T-helper 2 cell treated with Interferon-gamma antibody and Interleukin-4, amounts not matched to agents 5 μg/mL and 100 μg/mL, for 36 hours (primary cell): ENCODE data around the gene KCNQ1.

Source experiments
- DNase-seq: peaks from one replicate; pipeline ENCODE4 v3.0.0; 2021; ENCODE audit warnings: low spot score
- H3K27ac Mint-ChIP-seq: one replicate; pipeline ENCODE4 v1.8.0; 2021; ENCODE audit warnings: mild to moderate bottlenecking, mixed read lengths
- H3K27me3 Mint-ChIP-seq: one replicate; pipeline ENCODE4 v1.8.0; 2021; ENCODE audit warnings: low read depth, mixed read lengths
- H3K36me3 Mint-ChIP-seq: one replicate; pipeline ENCODE4 v1.8.0; 2021; ENCODE audit warnings: low read depth, mixed read lengths
- H3K4me1 Mint-ChIP-seq: one replicate; pipeline ENCODE4 v1.8.0; 2021; ENCODE audit warnings: low read depth, mixed read lengths
- H3K4me3 Mint-ChIP-seq: one replicate; pipeline ENCODE4 v1.8.0; 2022; ENCODE audit warnings: mild to moderate bottlenecking, moderate library complexity, mixed read lengths
- H3K9me3 Mint-ChIP-seq: one replicate; pipeline ENCODE4 v1.8.0; 2021; ENCODE audit warnings: mixed read lengths

The KCNQ1 gene

DNA sequence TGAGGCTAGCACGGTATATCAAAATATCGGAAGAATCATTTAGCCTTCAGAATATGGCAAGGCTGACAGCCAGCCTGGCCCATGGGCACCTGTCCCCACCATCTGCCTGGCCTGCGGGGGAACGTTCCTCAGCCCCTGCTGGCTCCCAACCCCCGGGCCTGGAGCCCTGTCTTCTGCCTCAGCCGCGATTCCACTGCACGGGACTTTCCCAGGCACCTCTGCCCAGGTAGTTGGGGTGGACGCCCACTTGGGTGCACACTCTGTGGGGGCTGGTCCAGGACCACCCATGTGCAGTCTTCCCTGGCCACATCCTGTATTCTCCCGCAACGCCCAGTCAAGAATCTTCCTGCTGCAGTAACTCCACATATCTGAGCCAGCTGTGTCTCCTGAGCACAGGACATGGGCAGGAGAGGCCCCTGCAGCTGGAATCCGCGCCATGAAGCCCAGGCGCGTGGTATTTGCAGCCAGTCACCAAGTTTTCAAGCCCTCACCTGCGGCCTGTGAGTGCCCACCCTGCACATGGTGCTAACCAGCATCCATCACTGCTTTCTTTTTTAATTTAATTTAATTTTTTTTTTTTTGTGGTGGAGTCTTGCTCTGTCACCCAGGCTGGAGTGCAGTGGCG lies 77.9 kb downstream of the KCNQ1 start:
- H3K27ac Mint-ChIP-seq: no peak overlapping the region
- no peak overlapping the region for H3K4me3 Mint-ChIP-seq
- H3K4me1 Mint-ChIP-seq: peaks cover 2% of the 10 kb centered on the region
- H3K9me3 Mint-ChIP-seq: no peaks in the 10 kb centered on the region
- no peaks in the 10 kb centered on the region for H3K27me3 Mint-ChIP-seq
- DNase-seq: no peak
- no peaks in the 10 kb centered on the region for H3K36me3 Mint-ChIP-seq

DNA sequence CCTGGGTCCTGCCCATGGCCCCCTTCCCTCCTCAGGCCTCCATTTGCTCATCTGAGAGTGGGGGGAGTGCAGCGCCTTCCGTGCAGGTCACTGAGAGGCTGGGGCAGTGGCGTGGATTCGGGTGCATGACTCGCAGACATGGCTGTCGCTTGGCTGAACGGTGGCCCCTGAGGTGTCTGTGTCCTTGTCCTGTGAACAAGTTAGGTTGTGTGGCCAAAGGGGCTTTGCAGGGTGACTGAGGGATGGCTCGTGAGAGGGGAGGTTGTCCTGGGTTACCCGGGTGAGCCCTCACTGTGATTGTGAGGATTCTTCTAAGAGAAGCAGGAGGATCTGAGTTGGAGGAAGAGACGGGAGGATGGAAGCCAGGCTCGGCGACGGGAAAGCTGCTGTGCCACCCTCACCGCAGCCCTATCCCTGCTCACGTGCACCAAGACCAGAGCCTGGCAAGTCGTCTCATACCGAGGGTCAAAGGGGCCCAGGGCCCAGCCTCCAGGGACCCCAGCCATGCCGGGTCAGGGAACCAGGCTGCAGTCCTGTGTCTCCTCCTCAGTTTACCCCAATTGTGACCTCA lies 79.1 kb downstream of the KCNQ1 start:
- H3K36me3 Mint-ChIP-seq: no peaks in the 10 kb centered on the region
- no peaks in the 10 kb centered on the region for H3K9me3 Mint-ChIP-seq
- no peak overlapping the region for H3K27ac Mint-ChIP-seq
- DNase-seq: no peak
- peaks cover 2% of the 10 kb centered on the region for H3K4me1 Mint-ChIP-seq
- H3K27me3 Mint-ChIP-seq: no peaks in the 10 kb centered on the region
- no peak overlapping the region for H3K4me3 Mint-ChIP-seq

DNA sequence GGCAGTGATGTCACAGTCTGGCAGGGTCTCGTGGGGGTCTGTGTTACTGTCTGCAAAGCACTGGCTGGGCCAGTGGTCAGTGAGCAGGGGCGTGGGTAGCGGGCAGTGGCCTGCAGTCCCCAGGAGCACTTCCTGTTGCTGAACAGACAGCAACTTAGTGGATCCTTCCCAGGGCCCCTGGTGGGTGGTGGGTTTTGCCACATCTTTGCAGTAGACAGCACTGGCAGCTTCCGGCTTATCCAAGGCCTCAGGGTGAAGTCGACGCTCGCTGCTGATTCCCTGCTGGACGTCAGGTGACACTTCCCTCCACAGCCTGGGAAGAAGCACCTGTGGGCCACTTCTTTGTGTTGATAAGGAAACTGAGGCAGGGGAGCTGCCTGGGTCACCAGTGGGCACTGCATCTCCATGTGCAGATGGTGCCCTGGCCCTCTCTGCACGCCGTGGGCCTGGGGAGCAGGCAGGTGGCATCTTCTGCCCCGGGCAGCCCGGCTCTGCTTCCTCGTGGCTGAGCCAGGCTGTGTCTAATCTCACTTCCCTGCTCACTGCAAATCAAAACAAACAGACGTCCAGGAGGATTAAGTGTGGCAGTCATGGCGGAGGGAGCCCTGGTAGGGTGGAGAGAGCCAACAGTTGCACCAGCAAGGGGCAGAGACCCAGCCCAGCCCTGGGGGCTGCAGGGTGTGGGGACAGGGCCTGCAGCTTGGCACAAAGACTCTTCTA lies 79.8 kb downstream of the KCNQ1 start:
- Mint-ChIP-seq H3K27ac (no peak overlapping the region), H3K36me3 (no peaks in the 10 kb centered on the region), H3K4me3 (no peak overlapping the region), H3K9me3 (no peaks in the 10 kb centered on the region), H3K4me1 (peaks cover 2% of the 10 kb centered on the region), H3K27me3 (no peaks in the 10 kb centered on the region)
- DNase-seq: no peak

DNA sequence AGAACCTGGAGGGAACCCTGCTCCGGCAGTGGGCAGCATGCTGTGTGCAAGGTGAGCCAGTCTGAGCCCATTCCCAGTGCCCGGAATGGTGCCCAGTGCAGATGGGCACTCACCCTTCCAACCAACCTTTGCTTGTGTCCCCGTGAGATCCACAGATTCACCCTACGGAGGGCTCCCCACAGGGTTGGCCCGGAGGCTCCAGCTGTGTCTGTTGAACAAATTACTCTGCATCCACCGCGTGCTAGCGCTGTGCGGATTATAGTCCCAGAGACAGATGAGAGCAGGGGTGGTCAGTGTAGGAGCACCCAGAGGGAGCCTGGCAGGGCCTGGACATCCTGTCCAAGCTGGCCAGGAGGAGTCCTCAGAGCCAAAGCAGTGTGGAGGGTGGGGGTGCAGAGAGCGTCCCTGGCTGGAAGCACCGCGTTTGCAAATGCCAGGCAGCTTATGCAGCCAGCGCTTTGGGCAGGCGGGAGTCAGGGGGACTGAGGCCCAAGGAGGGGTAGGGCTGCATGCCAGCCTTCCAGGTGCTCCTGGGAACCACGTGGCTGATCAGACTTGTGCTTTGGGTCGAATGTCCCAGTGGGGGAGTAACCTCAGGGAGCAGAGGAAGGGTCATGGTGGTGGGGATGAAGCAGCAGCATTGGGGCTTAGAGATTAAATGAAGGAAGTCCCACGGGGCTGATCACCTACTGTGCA lies 80.5 kb downstream of the KCNQ1 start:
- no peak for DNase-seq
- Mint-ChIP-seq H3K27me3 (no peaks in the 10 kb centered on the region), H3K27ac (no peak overlapping the region), H3K4me1 (peaks cover 2% of the 10 kb centered on the region), H3K4me3 (no peak overlapping the region), H3K36me3 (no peaks in the 10 kb centered on the region), H3K9me3 (no peaks in the 10 kb centered on the region)

DNA sequence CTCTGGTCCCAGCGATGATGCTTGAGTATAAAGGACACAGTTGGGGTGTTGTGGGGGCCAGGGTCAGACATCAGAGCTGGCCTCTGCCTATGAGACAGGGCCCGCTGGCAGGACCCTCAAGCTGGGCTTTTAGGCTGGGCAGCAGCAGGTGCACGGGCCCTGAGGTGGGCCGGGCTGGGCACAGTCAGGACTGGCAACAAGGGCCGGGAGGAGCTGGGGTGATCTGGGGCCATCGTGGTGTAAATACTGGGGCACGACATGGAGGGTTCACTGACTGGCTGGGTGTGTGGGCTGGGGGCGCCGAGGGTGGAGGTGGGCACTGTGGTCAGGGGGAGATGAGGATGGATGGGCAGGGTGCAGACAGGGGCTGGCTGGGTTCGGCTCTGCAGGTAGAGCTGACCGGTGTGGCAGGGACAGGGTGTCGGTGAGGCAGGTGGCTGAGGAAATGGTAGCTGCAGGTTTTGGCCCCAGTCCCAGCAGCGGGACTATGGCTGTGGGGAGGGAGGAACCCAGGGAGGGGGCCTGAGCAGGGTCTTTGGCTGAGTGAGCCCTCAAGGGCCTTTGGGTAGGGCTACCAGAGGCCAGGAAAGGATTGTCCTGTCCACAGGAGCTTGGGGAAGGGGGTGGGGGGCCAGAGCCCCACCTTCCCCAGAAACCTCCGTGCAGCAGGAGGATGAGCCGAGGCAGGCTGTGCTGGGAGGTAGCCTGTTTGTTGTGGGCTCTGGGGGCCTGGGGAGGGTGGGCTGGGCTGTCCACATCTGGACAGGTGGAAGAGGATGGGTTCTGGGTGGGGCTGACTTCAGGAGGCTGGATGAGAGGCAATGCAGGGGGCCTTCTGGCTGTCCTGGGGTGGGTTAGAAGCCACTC lies 81.4 kb downstream of the KCNQ1 start:
- no peak for DNase-seq
- H3K36me3 Mint-ChIP-seq: no peaks in the 10 kb centered on the region
- H3K4me1 Mint-ChIP-seq: peaks cover 2% of the 10 kb centered on the region
- H3K9me3 Mint-ChIP-seq: no peaks in the 10 kb centered on the region
- H3K27me3 Mint-ChIP-seq: no peaks in the 10 kb centered on the region
- no peak overlapping the region for H3K27ac Mint-ChIP-seq
- H3K4me3 Mint-ChIP-seq: no peak overlapping the region

DNA sequence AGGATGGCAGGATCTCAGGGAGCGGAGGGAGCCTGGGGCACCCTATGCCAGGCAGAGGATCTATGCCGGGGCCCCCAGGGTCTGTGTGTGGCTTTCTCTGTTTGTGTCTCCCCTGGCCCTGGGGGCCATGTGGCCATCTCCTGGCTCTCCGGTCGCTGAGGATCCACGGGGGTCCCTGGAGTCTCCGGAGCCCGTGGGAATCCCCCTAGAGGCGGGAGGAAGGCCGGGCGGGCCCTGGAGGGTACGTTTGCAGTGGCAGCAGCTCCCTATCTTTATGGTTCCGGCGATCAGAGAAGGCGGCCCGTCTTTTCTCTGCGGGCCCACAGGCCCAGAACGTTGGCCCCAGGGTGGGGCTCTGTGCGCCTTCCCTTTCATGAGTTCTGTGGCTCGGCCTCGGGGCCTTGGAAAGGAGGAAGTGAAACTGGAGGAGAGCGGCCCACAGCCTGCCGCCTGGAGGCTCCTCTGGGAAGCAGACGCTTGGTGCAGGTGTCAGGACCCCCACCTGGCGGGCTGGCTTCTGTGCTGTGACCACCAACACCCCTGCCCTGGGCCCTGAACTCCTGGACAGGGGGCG lies 82.1 kb downstream of the KCNQ1 start:
- Mint-ChIP-seq H3K4me1 (peaks cover 2% of the 10 kb centered on the region), H3K36me3 (no peaks in the 10 kb centered on the region), H3K27me3 (no peaks in the 10 kb centered on the region), H3K9me3 (no peaks in the 10 kb centered on the region), H3K4me3 (no peak overlapping the region), H3K27ac (no peak overlapping the region)
- DNase-seq: no peak

DNA sequence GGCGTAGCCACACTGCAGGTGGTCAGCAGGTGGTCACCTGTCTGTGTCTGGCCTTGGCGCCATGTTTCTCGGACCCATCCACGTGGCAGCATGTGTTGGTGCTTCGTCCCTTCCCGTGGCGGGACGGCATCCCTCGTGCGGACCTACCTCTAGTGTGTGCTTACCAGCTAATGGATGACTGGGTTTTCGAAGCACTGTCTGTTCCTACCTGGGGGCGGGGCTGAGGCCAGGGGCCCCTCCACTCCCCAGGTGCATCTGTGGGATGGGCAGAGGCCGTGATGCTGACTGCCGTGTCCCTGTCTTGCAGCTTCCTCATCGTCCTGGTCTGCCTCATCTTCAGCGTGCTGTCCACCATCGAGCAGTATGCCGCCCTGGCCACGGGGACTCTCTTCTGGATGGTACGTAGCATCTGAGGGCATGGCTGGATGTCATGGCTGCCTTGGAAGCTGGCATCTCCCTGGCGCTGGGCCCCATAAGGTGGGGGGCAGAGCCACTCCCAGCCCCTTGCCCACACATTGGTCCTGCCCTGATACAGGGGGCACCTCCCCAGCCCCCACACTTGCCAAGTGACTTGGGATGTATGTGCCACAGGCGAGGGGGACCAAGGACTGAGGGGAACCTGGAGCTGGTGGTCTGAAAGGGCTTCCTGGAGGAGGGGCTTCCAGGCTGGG lies 82.9 kb downstream of the KCNQ1 start:
- Mint-ChIP-seq H3K27ac (no peak overlapping the region), H3K4me3 (no peak overlapping the region), H3K9me3 (no peaks in the 10 kb centered on the region), H3K4me1 (peaks cover 5% of the 10 kb centered on the region), H3K27me3 (no peaks in the 10 kb centered on the region), H3K36me3 (no peaks in the 10 kb centered on the region)
- DNase-seq: no peak

DNA sequence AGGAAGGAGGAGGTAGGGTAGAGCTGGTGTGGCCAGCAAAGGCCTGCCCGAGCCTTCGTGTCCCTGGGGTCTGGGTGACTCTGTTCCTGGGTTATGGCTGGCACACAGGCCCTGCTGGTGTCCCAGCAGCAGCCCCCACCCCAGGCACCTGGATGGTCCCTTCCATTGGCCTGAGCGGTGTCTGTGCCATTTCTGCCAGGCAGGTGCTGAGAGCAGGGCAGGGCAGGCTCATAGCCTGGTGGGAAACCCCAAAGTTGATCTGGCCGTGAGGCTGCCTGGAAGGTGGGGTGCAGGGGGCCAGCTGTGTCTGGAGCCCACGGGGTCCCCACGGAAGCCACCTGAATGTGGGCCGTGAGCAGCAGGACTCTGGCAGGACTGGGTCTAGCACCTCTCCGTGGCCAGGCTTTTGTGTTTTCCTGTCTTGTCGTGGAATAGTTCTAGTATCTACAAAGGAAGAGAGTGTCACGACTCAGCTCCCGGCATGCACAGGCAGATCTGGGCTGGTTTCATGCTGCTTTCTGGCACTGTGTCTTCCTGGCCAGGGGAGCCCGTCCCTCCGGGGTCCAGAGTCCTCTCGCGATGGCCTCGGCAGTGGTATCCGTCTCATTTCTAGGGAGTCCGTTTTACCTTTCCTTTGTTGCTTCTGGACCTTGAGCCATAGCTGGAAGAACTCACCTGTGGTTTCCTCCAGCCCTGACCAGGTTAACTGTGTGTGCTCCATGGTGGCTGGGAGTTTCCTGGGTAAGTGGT lies 83.7 kb downstream of the KCNQ1 start:
- Mint-ChIP-seq H3K4me1 (peaks cover 12% of the 10 kb centered on the region), H3K27ac (no peak overlapping the region)

DNA sequence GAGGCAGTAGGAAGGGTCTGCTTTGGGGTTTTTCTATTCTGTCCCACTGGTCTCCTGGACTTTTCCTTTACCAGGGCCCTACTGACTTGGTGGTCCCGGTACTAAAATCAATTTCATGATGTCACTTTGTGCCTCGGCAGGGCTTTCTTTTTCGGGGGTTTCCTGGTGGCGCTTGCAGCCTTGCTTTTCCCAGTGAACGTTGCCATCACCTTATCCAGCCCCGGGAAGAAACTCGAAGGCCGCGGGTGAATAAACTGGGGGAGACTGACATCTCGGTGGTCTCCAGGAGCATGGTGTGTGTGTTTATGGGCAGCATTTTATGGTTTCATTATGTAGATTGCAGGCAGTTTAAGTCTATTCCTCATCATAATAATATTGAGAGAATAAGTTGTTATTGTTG lies 84.4 kb downstream of the KCNQ1 start:
- H3K9me3 Mint-ChIP-seq: no peaks in the 10 kb centered on the region
- peaks cover 14% of the 10 kb centered on the region for H3K4me1 Mint-ChIP-seq
- no peaks in the 10 kb centered on the region for H3K36me3 Mint-ChIP-seq
- H3K4me3 Mint-ChIP-seq: no peak overlapping the region
- DNase-seq: no peak
- no peak overlapping the region for H3K27ac Mint-ChIP-seq
- no peaks in the 10 kb centered on the region for H3K27me3 Mint-ChIP-seq

More for the DNA sequence above, 83.7 kb downstream of the KCNQ1 start:
- Mint-ChIP-seq H3K36me3 (no peaks in the 10 kb centered on the region), H3K27me3 (no peaks in the 10 kb centered on the region), H3K9me3 (no peaks in the 10 kb centered on the region), H3K4me3 (no peak overlapping the region)
- DNase-seq: no peak

DNA sequence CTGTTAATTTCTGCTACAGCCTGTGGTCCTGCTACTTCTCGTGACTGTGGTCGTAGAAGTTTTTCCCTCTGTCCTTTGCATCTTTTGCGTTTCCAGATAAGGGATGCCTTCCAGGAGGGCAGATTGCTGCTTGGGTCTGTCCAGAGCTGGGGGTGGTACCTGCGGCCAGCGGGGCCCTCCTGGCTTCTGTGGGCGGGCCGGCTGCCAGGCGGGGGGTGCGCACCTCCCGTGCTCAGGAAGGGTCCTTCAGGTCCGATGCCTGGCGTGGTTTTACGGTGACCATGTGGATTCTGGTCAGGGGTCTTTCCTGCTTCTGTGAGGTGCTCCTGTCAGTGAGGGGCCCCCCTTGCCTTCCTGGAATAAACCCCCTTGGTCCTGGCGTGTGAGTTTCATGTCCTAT lies 84.8 kb downstream of the KCNQ1 start:
- Mint-ChIP-seq H3K36me3 (no peaks in the 10 kb centered on the region), H3K9me3 (no peaks in the 10 kb centered on the region), H3K27ac (no peak overlapping the region), H3K4me1 (peaks cover 14% of the 10 kb centered on the region), H3K4me3 (no peak overlapping the region), H3K27me3 (no peaks in the 10 kb centered on the region)
- DNase-seq: no peak

DNA sequence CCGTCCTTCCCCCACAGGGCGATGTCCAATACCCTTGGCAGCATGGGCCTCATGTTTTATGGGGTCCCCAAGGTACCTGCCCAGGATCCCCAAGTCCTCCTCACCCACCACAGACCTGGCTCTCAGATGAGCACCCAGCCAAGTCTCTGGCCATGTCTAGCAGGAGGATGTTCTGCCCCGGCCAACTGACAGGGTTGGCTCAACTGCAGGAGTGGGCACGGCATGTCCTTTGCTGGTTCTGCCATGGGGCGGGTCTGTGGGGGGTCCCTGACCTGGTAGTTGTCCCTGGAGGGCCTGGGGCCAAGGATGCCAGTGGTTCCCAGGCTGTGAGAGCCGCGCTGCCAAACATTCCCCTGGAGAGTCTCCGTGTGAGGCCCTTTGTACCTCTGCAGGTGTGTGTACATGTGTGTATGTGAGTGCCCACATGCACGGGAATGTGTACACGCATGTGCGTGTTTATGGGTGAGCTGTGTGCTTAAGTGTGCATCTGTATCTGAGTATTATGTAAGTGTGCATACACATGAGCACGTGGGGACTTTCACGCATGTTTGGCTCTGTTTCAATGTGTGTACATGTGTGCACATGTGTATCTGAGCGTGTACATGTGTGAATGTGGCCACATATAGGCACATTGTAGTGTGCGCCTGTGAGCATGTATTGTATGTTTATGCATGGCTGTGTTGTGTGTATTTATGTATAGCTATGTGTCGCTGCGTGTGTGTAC lies 85.5 kb downstream of the KCNQ1 start:
- H3K9me3 Mint-ChIP-seq: no peaks in the 10 kb centered on the region
- no peak overlapping the region for H3K4me3 Mint-ChIP-seq
- H3K27me3 Mint-ChIP-seq: no peaks in the 10 kb centered on the region
- H3K4me1 Mint-ChIP-seq: peaks cover 14% of the 10 kb centered on the region
- no peak overlapping the region for H3K27ac Mint-ChIP-seq
- H3K36me3 Mint-ChIP-seq: no peaks in the 10 kb centered on the region
- no peak for DNase-seq

DNA sequence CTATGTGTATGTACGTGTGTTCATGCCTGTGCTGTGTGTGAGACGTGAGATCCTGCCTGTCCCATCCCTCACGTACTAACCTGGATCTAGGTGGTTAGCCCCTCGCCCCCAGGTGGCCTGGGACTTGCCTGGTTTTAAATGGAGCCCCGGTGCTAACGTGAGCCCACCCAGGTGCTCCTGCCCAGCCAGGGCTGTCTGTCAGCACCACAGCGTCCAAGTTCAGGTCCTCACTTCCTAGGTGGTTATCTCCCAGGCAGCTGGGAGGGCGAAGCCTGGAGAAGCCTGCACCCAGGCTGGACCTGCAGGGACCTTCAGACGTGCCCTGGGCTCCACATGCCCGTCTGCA lies 86.0 kb downstream of the KCNQ1 start:
- no peaks in the 10 kb centered on the region for H3K9me3 Mint-ChIP-seq
- no peaks in the 10 kb centered on the region for H3K36me3 Mint-ChIP-seq
- H3K4me1 Mint-ChIP-seq: peaks cover 14% of the 10 kb centered on the region
- no peak for DNase-seq
- H3K27ac Mint-ChIP-seq: no peak overlapping the region
- H3K27me3 Mint-ChIP-seq: no peaks in the 10 kb centered on the region
- H3K4me3 Mint-ChIP-seq: no peak overlapping the region
